Measurements from ENCODE around the gene ERICH6B.
"Not testable (repeated sequence)": the region's sequence is repeated elsewhere in the genome, so short reads cannot be mapped to it uniquely, and the experiment has no call there.

ERICH6B gene

GRCh38 chr13:45615501-45616101, at the start of gene ERICH6B:
Gene ERICH6B (minus strand): TSS chr13:45615739. CDS start chr13:45597005, 18,734 bp downstream.
- no peaks in the 10 kb centered on the region for H3K9me3 Mint-ChIP-seq
- no peaks in the 10 kb centered on the region for H3K36me3 Mint-ChIP-seq (ENCODE audit: insufficient read depth)
- no peak within 1 kb of the TSS for H3K4me3 Mint-ChIP-seq
- no peak within 1 kb of the TSS for H3K27ac Mint-ChIP-seq (ENCODE audit: low read depth)
- ATAC-seq (replicated peaks; ENCODE audit: extremely low read depth, poor library complexity, severe bottlenecking) (no peak), DNase-seq (ENCODE audit: low spot score in 2 of 2) (no peak)
- no peaks in the 10 kb centered on the region for H3K4me1 Mint-ChIP-seq
- peaks cover 64% of the 10 kb centered on the region for H3K27me3 Mint-ChIP-seq

- ATAC-seq (replicated peaks; ENCODE audit: extremely low read depth, poor library complexity, severe bottlenecking); H3K9me3 Mint-ChIP-seq; H3K36me3 Mint-ChIP-seq (ENCODE audit: insufficient read depth); H3K4me1 Mint-ChIP-seq; H3K27ac Mint-ChIP-seq (ENCODE audit: low read depth); DNase-seq (ENCODE audit: low spot score in 2 of 2); H3K27me3 Mint-ChIP-seq; H3K4me3 Mint-ChIP-seq: not testable (repeated sequence)
Measured at GRCh38 chr13:45662903-45663302, 47.4 kb upstream of the ERICH6B start.

- Mint-ChIP-seq H3K4me1 (no peaks in the 10 kb centered on the region), H3K27ac (ENCODE audit: low read depth) (no peak overlapping the region), H3K4me3 (no peak overlapping the region), H3K9me3 (no peaks in the 10 kb centered on the region), H3K27me3 (no peaks in the 10 kb centered on the region), H3K36me3 (ENCODE audit: insufficient read depth) (peaks cover 4% of the 10 kb centered on the region)
- DNase-seq (ENCODE audit: low spot score in 2 of 2) (no peak), ATAC-seq (replicated peaks; ENCODE audit: extremely low read depth, poor library complexity, severe bottlenecking) (no peak)
Measured at GRCh38 chr13:45662162-45662561, 46.6 kb upstream of the ERICH6B start.

DNA sequence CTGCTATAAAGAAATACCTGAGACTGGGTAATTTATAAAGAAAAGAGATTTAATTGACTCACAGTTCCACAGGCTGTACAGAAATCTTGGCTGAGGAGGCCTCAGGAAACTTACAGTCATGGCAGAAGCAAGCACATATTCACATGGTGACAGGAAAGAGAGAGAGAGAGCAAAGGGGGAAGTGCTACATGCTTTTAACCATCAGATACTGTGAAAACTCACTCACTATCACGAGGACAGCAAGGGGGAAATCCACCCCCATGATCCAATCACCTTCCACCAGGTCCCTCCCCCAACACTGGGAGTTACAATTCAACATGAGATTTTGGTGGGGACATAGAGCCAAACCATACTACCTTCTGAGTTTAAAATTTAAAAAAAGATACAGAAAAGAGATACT, 44.9 kb upstream of the ERICH6B start:
- H3K9me3 Mint-ChIP-seq; H3K4me3 Mint-ChIP-seq; H3K4me1 Mint-ChIP-seq; H3K27ac Mint-ChIP-seq (ENCODE audit: low read depth); H3K36me3 Mint-ChIP-seq (ENCODE audit: insufficient read depth); H3K27me3 Mint-ChIP-seq; ATAC-seq (replicated peaks; ENCODE audit: extremely low read depth, poor library complexity, severe bottlenecking); DNase-seq (ENCODE audit: low spot score in 2 of 2): not testable (repeated sequence)

DNA sequence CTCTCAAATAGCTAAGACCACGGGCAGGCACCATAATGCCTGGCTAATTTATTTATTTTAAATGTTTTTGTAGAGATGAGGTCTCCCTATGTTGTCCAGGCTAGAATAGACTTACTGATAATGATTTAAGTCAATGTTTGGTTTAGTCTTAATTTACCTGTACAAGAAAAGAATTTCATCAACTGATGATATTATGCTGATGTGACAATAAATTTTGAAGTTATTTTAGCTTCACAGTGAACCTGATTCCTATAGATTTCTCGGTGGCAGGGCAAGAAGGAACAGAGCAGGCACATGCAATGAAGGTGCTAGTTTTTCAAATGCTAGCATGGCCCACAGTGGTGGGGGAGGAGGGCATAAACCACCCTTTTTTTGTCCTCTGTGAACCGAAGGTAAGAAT, 44.0 kb upstream of the ERICH6B start:
- H3K9me3 Mint-ChIP-seq, result no peaks in the 10 kb centered on the region
- no peak overlapping the region for H3K4me3 Mint-ChIP-seq
- no peak overlapping the region for H3K27ac Mint-ChIP-seq (ENCODE audit: low read depth)
- H3K4me1 Mint-ChIP-seq, result no peaks in the 10 kb centered on the region
- DNase-seq (ENCODE audit: low spot score in 2 of 2) (no peak), ATAC-seq (replicated peaks; ENCODE audit: extremely low read depth, poor library complexity, severe bottlenecking) (no peak)
- H3K36me3 Mint-ChIP-seq (ENCODE audit: insufficient read depth), result peaks cover 4% of the 10 kb centered on the region
- no peaks in the 10 kb centered on the region for H3K27me3 Mint-ChIP-seq

- no peak overlapping the region for H3K4me3 Mint-ChIP-seq
- no peaks in the 10 kb centered on the region for H3K4me1 Mint-ChIP-seq
- no peaks in the 10 kb centered on the region for H3K27me3 Mint-ChIP-seq
- H3K36me3 Mint-ChIP-seq (ENCODE audit: insufficient read depth), result peaks cover 4% of the 10 kb centered on the region
- H3K9me3 Mint-ChIP-seq, result no peaks in the 10 kb centered on the region
- no peak for DNase-seq (ENCODE audit: low spot score in 2 of 2)
- ATAC-seq (replicated peaks; ENCODE audit: extremely low read depth, poor library complexity, severe bottlenecking), result no peak
- no peak overlapping the region for H3K27ac Mint-ChIP-seq (ENCODE audit: low read depth)
Measured at GRCh38 chr13:45658586-45659235, 43.2 kb upstream of the ERICH6B start.

DNA sequence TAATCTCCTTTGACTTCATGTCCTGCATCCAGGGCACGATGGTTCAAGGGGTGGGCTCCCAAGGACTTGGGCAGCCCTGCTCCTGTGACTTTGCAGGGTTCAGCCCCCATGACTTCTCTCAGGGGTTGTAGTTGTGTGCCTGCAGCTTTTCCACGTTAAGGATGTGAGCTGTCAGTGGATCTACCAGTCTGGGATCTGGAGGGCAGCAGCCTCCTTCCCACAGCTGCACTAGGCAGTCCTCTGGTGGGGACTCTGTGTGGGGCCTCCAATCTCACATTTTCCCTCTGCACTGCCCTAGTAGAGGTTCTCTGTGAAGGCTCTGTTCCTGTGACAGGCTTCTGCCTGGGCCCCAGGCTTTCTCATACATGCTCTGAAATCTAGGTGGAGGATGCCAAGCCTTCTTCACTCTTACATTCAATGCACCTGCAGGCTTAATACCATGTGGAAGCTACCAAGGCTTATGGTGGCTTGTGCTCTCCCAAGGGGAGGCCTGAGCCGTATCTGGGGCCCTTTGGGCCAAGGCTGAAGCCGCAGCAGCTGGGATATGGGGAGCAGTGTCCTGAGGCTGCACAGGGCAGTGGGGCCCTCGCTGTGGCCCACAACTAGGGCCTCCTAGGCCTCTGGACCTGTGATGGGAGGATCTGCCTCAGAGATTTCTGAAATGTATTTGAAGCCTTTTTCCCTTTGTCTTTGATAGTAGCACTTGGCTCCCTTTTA, 39.3 kb upstream of the ERICH6B start:
- H3K27ac Mint-ChIP-seq (ENCODE audit: low read depth), result no peak overlapping the region
- DNase-seq (ENCODE audit: low spot score in 2 of 2) (no peak), ATAC-seq (replicated peaks; ENCODE audit: extremely low read depth, poor library complexity, severe bottlenecking) (no peak)
- H3K27me3 Mint-ChIP-seq, result no peaks in the 10 kb centered on the region
- H3K9me3 Mint-ChIP-seq, result no peaks in the 10 kb centered on the region
- H3K36me3 Mint-ChIP-seq (ENCODE audit: insufficient read depth), result peaks cover 3% of the 10 kb centered on the region
- no peaks in the 10 kb centered on the region for H3K4me1 Mint-ChIP-seq
- H3K4me3 Mint-ChIP-seq, result no peak overlapping the region

DNA sequence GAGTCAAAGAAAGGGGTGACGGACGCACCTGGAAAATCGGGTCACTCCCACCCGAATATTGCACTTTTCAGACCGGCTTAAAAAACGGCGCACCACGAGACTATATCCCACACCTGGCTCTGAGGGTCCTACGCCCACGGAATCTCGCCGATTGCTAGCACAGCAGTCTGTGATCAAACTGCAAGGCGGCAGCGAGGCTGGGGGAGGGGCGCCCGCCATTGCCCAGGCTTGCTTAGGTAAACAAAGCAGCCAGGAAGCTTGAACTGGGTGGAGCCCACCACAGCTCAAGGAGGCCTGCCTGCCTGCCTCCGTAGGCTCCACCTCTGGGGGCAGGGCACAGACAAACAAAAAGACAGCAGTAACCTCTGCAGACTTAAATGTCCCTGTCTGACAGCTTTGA, 29.7 kb upstream of the ERICH6B start:
- H3K27ac Mint-ChIP-seq (ENCODE audit: low read depth); H3K36me3 Mint-ChIP-seq (ENCODE audit: insufficient read depth); H3K4me3 Mint-ChIP-seq; H3K9me3 Mint-ChIP-seq; ATAC-seq (replicated peaks; ENCODE audit: extremely low read depth, poor library complexity, severe bottlenecking); DNase-seq (ENCODE audit: low spot score in 2 of 2); H3K4me1 Mint-ChIP-seq: not testable (repeated sequence)
- H3K27me3 Mint-ChIP-seq, result peaks cover 37% of the 10 kb centered on the region

- ATAC-seq (replicated peaks; ENCODE audit: extremely low read depth, poor library complexity, severe bottlenecking); H3K4me1 Mint-ChIP-seq; H3K4me3 Mint-ChIP-seq; H3K27ac Mint-ChIP-seq (ENCODE audit: low read depth); DNase-seq (ENCODE audit: low spot score in 2 of 2); H3K9me3 Mint-ChIP-seq; H3K36me3 Mint-ChIP-seq (ENCODE audit: insufficient read depth): not testable (repeated sequence)
- H3K27me3 Mint-ChIP-seq, result peaks cover 66% of the 10 kb centered on the region
Measured at GRCh38 chr13:45642159-45642558, 26.6 kb upstream of the ERICH6B start.

DNA sequence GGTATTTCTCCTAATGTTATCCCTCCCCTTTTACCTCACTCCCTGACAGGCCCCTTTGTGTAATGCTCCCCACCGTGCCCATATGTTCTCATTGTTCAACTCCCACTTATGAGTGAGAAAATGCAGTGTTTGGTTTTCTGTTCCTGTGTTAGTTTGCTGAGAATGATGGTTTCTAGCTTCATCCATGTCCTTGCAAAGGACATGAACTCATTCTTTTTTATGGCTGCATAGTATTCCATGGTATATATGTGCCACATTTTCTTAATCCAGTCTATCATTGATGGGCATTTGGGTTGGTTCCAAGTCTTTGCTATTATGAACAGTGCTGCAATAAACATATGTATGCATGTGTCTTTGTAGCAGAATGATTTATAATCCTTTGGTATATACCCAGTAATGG, 19.8 kb upstream of the ERICH6B start:
- H3K27me3 Mint-ChIP-seq, result peaks cover 46% of the 10 kb centered on the region
- not testable (repeated sequence) for H3K36me3 Mint-ChIP-seq (ENCODE audit: insufficient read depth); ATAC-seq (replicated peaks; ENCODE audit: extremely low read depth, poor library complexity, severe bottlenecking); H3K4me3 Mint-ChIP-seq; H3K4me1 Mint-ChIP-seq; H3K9me3 Mint-ChIP-seq; DNase-seq (ENCODE audit: low spot score in 2 of 2); H3K27ac Mint-ChIP-seq (ENCODE audit: low read depth)

GRCh38 chr13:45630791-45631190, 15.3 kb upstream of the ERICH6B start:
- Mint-ChIP-seq H3K27me3 (peaks cover 31% of the 10 kb centered on the region), H3K4me3 (no peak overlapping the region), H3K36me3 (ENCODE audit: insufficient read depth) (no peaks in the 10 kb centered on the region), H3K4me1 (no peaks in the 10 kb centered on the region), H3K9me3 (no peaks in the 10 kb centered on the region), H3K27ac (ENCODE audit: low read depth) (no peak overlapping the region)
- no peak for DNase-seq (ENCODE audit: low spot score in 2 of 2)
- no peak for ATAC-seq (replicated peaks; ENCODE audit: extremely low read depth, poor library complexity, severe bottlenecking)

- Mint-ChIP-seq H3K4me3 (no peak overlapping the region), H3K27ac (ENCODE audit: low read depth) (no peak overlapping the region), H3K9me3 (no peaks in the 10 kb centered on the region), H3K36me3 (ENCODE audit: insufficient read depth) (no peaks in the 10 kb centered on the region), H3K4me1 (no peaks in the 10 kb centered on the region), H3K27me3 (peaks cover 39% of the 10 kb centered on the region)
- no peak for ATAC-seq (replicated peaks; ENCODE audit: extremely low read depth, poor library complexity, severe bottlenecking)
- DNase-seq (ENCODE audit: low spot score in 2 of 2), result no peak
Measured at GRCh38 chr13:45629940-45630339, 14.4 kb upstream of the ERICH6B start.

DNA sequence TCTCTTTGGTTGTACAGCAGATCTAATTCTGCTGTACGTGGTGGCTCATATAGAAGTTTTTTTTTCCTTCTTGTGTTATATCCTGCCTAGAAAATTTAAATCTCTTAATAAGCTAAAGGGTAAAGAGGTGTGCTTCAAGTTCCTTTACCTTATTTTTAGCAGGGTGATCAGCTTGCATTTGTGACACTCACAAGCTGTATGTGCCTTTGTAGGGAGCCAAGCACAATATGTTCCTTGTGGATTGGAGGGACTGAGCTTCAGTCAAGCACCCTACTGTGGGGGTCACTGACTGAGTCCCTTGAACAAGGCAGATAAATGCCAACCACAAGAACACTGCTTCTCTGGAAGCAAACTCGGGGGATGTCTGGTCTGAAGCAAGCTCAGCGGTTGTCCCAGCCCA, 12.6 kb upstream of the ERICH6B start:
- Mint-ChIP-seq H3K36me3 (ENCODE audit: insufficient read depth) (no peaks in the 10 kb centered on the region), H3K27ac (ENCODE audit: low read depth) (no peak overlapping the region), H3K27me3 (peaks cover 57% of the 10 kb centered on the region), H3K4me3 (no peak overlapping the region), H3K9me3 (no peaks in the 10 kb centered on the region), H3K4me1 (no peaks in the 10 kb centered on the region)
- DNase-seq (ENCODE audit: low spot score in 2 of 2) (no peak), ATAC-seq (replicated peaks; ENCODE audit: extremely low read depth, poor library complexity, severe bottlenecking) (no peak)

Data from central memory CD8-positive, alpha-beta T cell (primary cell).